ENCODE results near the gene DSTYK. TPM values are rescaled to one million over a fixed set of nuclear protein-coding genes. Genes with fewer than 3 reads are reported as not detected.

DSTYK gene
- total and polyA plus RNA-seq, 7 experiments from 2014 or later: 6.4 to 18.5 (median 11.8) TPM

GRCh38 chr1:205170532-205171269 lies 40.8 kb downstream of the DSTYK start:
- H3K9me3 Mint-ChIP-seq: no peaks in the 10 kb centered on the region
- peaks cover 3 to 42% (median 8%) of the 10 kb centered on the region in 3 experiments for H3K36me3 ChIP-seq (ENCODE audit: control insufficient read depth in 2 of 3, insufficient read depth in 3 of 3, low read length in 3 of 3)

GRCh38 chr1:205169248-205169647 lies 42.3 kb downstream of the DSTYK start:
- Histone ChIP-seq H3K4me1 (ENCODE audit: control insufficient read depth in 2 of 2, insufficient read depth in 2 of 2, low read length in 2 of 2) (peaks cover 3 to 4% of the 10 kb centered on the region in 2 donors), H3K36me3 (ENCODE audit: control insufficient read depth in 2 of 3, insufficient read depth in 3 of 3, low read length in 3 of 3) (peaks cover 3 to 41% (median 8%) of the 10 kb centered on the region in 3 experiments), H3K9me3 (ENCODE audit: control insufficient read depth in 2 of 3, low read length in 3 of 3) (no peaks in the 10 kb centered on the region), H3K27me3 (ENCODE audit: control insufficient read depth in 2 of 2, insufficient read depth in 2 of 2, low read length in 2 of 2) (no peaks in the 10 kb centered on the region), H3K27ac (ENCODE audit: low read depth, low read length) (no peak overlapping the region), H3K4me3 (ENCODE audit: low read length) (no peak overlapping the region)
- DNase-seq (no peak), ATAC-seq (no peak)
- Mint-ChIP-seq H3K27me3 (no peaks in the 10 kb centered on the region), H3K4me1 (peaks cover 16 to 60% (median 36%) of the 10 kb centered on the region in 7 donors), H3K27ac (peak overlapping the region in 2 of 9 donors; percentile 25 to 53), H3K4me3 (no peak overlapping the region), H3K9me3 (no peaks in the 10 kb centered on the region), H3K36me3 (peaks cover 4 to 46% (median 28%) of the 10 kb centered on the region in 5 donors)
- ChIA-PET CTCF (interaction anchor here (0.9 kb wide), 1 partner anchor 88 kb away, joined by 3 read pairs; no protein-coding TSS in a partner anchor), POLR2A (interaction anchor here (0.7 kb wide), 1 partner anchor 631 kb away, joined by 3 read pairs; no protein-coding TSS in a partner anchor)
- intact Hi-C loops (cut with micrococcal nuclease): no loop called here

More at GRCh38 chr1:205170532-205171269, 40.8 kb downstream of the DSTYK start:
- Histone ChIP-seq H3K4me1 (ENCODE audit: control insufficient read depth in 2 of 2, insufficient read depth in 2 of 2, low read length in 2 of 2) (peaks cover 3 to 4% of the 10 kb centered on the region in 2 donors), H3K4me3 (ENCODE audit: low read length) (no peak overlapping the region), H3K9me3 (ENCODE audit: control insufficient read depth in 2 of 3, low read length in 3 of 3) (no peaks in the 10 kb centered on the region), H3K27ac (ENCODE audit: low read depth, low read length) (no peak overlapping the region), H3K27me3 (ENCODE audit: control insufficient read depth in 2 of 2, insufficient read depth in 2 of 2, low read length in 2 of 2) (no peaks in the 10 kb centered on the region)
- POLR2A ChIA-PET: no interaction called here
- Mint-ChIP-seq H3K27ac (peak overlapping the region in 3 of 9 donors; percentile 9 to 70 (median 59)), H3K4me3 (peak overlapping the region in 4 of 10 donors; percentile 46 to 71 (median 62)), H3K36me3 (peaks cover 4 to 40% (median 25%) of the 10 kb centered on the region in 5 donors), H3K27me3 (no peaks in the 10 kb centered on the region), H3K4me1 (peaks cover 16 to 60% (median 36%) of the 10 kb centered on the region in 7 donors)
- CTCF ChIA-PET: interaction anchor here (0.8 kb wide), 1 partner anchor 158 kb away, joined by 3 read pairs; no protein-coding TSS in a partner anchor
- intact Hi-C loops (cut with micrococcal nuclease): loop anchor here (5.0 kb wide), 2 partner anchors 42 to 87 kb away; partner anchors contain the start of gene DSTYK (in 1 of the 2)
- DNase-seq (no peak), ATAC-seq (no peak)

DNA sequence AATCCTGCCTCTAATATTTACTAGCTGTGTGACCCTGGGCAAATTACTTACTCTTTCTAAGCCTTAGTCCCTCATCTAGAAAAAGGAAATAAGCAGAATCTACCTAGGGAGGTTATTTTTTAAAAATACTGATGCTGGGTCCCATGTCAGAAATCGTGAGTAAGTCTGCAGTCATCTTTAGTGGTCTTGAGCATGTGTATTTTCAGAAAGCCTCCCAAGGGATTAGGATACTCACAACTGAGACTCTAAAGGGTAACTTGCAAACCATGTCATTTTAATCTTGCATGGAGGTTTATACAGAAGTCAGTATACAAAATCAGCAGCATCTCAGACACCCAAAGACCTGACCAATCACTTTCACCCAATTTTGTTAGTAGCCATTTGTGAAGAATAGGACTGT lies 43.2 kb downstream of the DSTYK start:
- Histone ChIP-seq H3K9me3 (ENCODE audit: control insufficient read depth in 2 of 3, low read length in 3 of 3) (no peaks in the 10 kb centered on the region), H3K4me3 (ENCODE audit: low read length) (no peak overlapping the region), H3K27ac (ENCODE audit: low read depth, low read length) (no peak overlapping the region), H3K36me3 (ENCODE audit: control insufficient read depth in 2 of 3, insufficient read depth in 3 of 3, low read length in 3 of 3) (peaks cover 3 to 50% (median 8%) of the 10 kb centered on the region in 3 experiments), H3K27me3 (ENCODE audit: control insufficient read depth in 2 of 2, insufficient read depth in 2 of 2, low read length in 2 of 2) (no peaks in the 10 kb centered on the region), H3K4me1 (ENCODE audit: control insufficient read depth in 2 of 2, insufficient read depth in 2 of 2, low read length in 2 of 2) (peaks cover 3 to 4% of the 10 kb centered on the region in 2 donors)
- POLR2A ChIA-PET: no interaction called here
- H3K36me3 Mint-ChIP-seq: peaks cover 9 to 54% (median 35%) of the 10 kb centered on the region in 5 donors
- CTCF ChIA-PET: interaction anchor here (0.9 kb wide), 1 partner anchor 25 kb away, joined by 3 read pairs; no protein-coding TSS in a partner anchor
- H3K4me3 Mint-ChIP-seq: no peak overlapping the region
- ATAC-seq (no peak), DNase-seq (no peak)
- H3K9me3 Mint-ChIP-seq: no peaks in the 10 kb centered on the region
- peaks cover 16 to 64% (median 36%) of the 10 kb centered on the region in 7 donors for H3K4me1 Mint-ChIP-seq
- H3K27me3 Mint-ChIP-seq: no peaks in the 10 kb centered on the region
- peak overlapping the region in 2 of 9 donors; percentile 20 for H3K27ac Mint-ChIP-seq
- intact Hi-C loops (cut with micrococcal nuclease): no loop called here

- intact Hi-C loops (cut with micrococcal nuclease): no loop called here
- ChIA-PET CTCF (no interaction called here), POLR2A (no interaction called here)
- Histone ChIP-seq H3K4me1 (ENCODE audit: control insufficient read depth in 2 of 2, insufficient read depth in 2 of 2, low read length in 2 of 2) (no peaks in the 10 kb centered on the region), H3K36me3 (ENCODE audit: control insufficient read depth in 2 of 3, insufficient read depth in 3 of 3, low read length in 3 of 3) (peaks cover 16 to 78% (median 18%) of the 10 kb centered on the region in 3 experiments), H3K27me3 (ENCODE audit: control insufficient read depth in 2 of 2, insufficient read depth in 2 of 2, low read length in 2 of 2) (no peaks in the 10 kb centered on the region), H3K9me3 (ENCODE audit: control insufficient read depth in 2 of 3, low read length in 3 of 3) (no peaks in the 10 kb centered on the region), H3K4me3 (ENCODE audit: low read length) (no peak overlapping the region), H3K27ac (ENCODE audit: low read depth, low read length) (no peak overlapping the region)
- Mint-ChIP-seq H3K36me3 (peaks cover 28 to 76% (median 56%) of the 10 kb centered on the region in 5 donors), H3K4me3 (no peak overlapping the region), H3K9me3 (peaks cover 0 to 4% (median 0%) of the 10 kb centered on the region in 11 donors), H3K4me1 (peaks cover 2 to 17% (median 7%) of the 10 kb centered on the region in 7 donors), H3K27me3 (no peaks in the 10 kb centered on the region), H3K27ac (no peak overlapping the region)
- DNase-seq (no peak), ATAC-seq (no peak)
These were observed 49.2 kb downstream of the DSTYK start for GRCh38 chr1:205162301-205162700.

- intact Hi-C loops (cut with micrococcal nuclease): no loop called here
- H3K27ac ChIP-seq (ENCODE audit: low read depth, low read length): no peak overlapping the region
- Mint-ChIP-seq H3K4me3 (no peak overlapping the region), H3K27ac (no peak overlapping the region), H3K9me3 (peaks cover 0 to 16% (median 6%) of the 10 kb centered on the region in 11 donors), H3K27me3 (no peaks in the 10 kb centered on the region), H3K36me3 (peaks cover 40 to 80% (median 67%) of the 10 kb centered on the region in 5 donors), H3K4me1 (peaks cover 0 to 12% (median 4%) of the 10 kb centered on the region in 7 donors)
- no peak overlapping the region for H3K4me3 ChIP-seq (ENCODE audit: low read length)
- ChIA-PET POLR2A (no interaction called here), CTCF (no interaction called here)
- H3K9me3 ChIP-seq (ENCODE audit: control insufficient read depth in 2 of 3, low read length in 3 of 3): peaks cover 0 to 6% (median 0%) of the 10 kb centered on the region in 3 experiments
- ATAC-seq: no peak
- no peaks in the 10 kb centered on the region for H3K27me3 ChIP-seq (ENCODE audit: control insufficient read depth in 2 of 2, insufficient read depth in 2 of 2, low read length in 2 of 2)
- peaks cover 26 to 85% (median 27%) of the 10 kb centered on the region in 3 experiments for H3K36me3 ChIP-seq (ENCODE audit: control insufficient read depth in 2 of 3, insufficient read depth in 3 of 3, low read length in 3 of 3)
- DNase-seq: no peak
- no peaks in the 10 kb centered on the region for H3K4me1 ChIP-seq (ENCODE audit: control insufficient read depth in 2 of 2, insufficient read depth in 2 of 2, low read length in 2 of 2)
These were observed 50.4 kb downstream of the DSTYK start for GRCh38 chr1:205161076-205161475.

- H3K4me1 ChIP-seq (ENCODE audit: control insufficient read depth in 2 of 2, insufficient read depth in 2 of 2, low read length in 2 of 2): no peaks in the 10 kb centered on the region
- H3K4me3 ChIP-seq (ENCODE audit: low read length): no peak overlapping the region
- DNase-seq (no peak), ATAC-seq (no peak)
- Mint-ChIP-seq H3K27ac (no peak overlapping the region), H3K4me1 (peaks cover 0 to 9% (median 0%) of the 10 kb centered on the region in 7 donors), H3K9me3 (peaks cover 0 to 21% (median 9%) of the 10 kb centered on the region in 11 donors), H3K36me3 (peaks cover 45 to 89% (median 79%) of the 10 kb centered on the region in 5 donors), H3K27me3 (no peaks in the 10 kb centered on the region), H3K4me3 (no peak overlapping the region)
- H3K27me3 ChIP-seq (ENCODE audit: control insufficient read depth in 2 of 2, insufficient read depth in 2 of 2, low read length in 2 of 2): no peaks in the 10 kb centered on the region
- ChIA-PET POLR2A (no interaction called here), CTCF (no interaction called here)
- H3K36me3 ChIP-seq (ENCODE audit: control insufficient read depth in 2 of 3, insufficient read depth in 3 of 3, low read length in 3 of 3): peaks cover 28 to 90% (median 30%) of the 10 kb centered on the region in 3 experiments
- H3K27ac ChIP-seq (ENCODE audit: low read depth, low read length): no peak overlapping the region
- peaks cover 0 to 11% (median 0%) of the 10 kb centered on the region in 3 experiments for H3K9me3 ChIP-seq (ENCODE audit: control insufficient read depth in 2 of 3, low read length in 3 of 3)
- intact Hi-C loops (cut with micrococcal nuclease): no loop called here
These were observed 53.4 kb downstream of the DSTYK start for GRCh38 chr1:205158048-205158616.

All from naive thymus-derived CD4-positive, alpha-beta T cell (primary cell).